Astrocyte (in vitro differentiated cells and primary cell): ENCODE measurements around the gene PCYT2. TPM values are rescaled to one million over a fixed set of nuclear protein-coding genes. Genes with fewer than 3 reads are reported as not detected.
A peak's percentile ranks its signal among the peaks of the same experiment; 100 is the strongest.

Experiments
- DNase-seq: peaks from one replicate; pipeline ENCODE4 v3.0.0-alpha.2; 2010; ENCODE audit warnings: low read depth
- FAIRE-seq: peaks from 2 replicates; lab custom pipeline; 2011; peaks lifted over from hg19 to GRCh38; lab: Jason Lieb, UNC
- H2AFZ ChIP-seq: 2 replicates; pipeline ENCODE4 v1.6.0; 2012; ENCODE audit warnings: low read depth, low read length, inconsistent platforms
- H3K27ac ChIP-seq: 2 replicates; pipeline ENCODE4 v1.5.1; 2011; ENCODE audit warnings: low read depth, low read length, inconsistent platforms
- H3K27me3 ChIP-seq: 2 replicates; pipeline ENCODE4 v1.6.0; 2011; ENCODE audit warnings: low read length, inconsistent platforms; ENCODE audit not compliant: insufficient read depth
- H3K36me3 ChIP-seq: 2 replicates; pipeline ENCODE4 v1.5.1; 2011; ENCODE audit warnings: low read length, inconsistent platforms; ENCODE audit not compliant: insufficient read depth
- H3K4me1 ChIP-seq: 2 replicates; pipeline ENCODE4 v1.5.1; 2011; ENCODE audit warnings: low read length, inconsistent platforms; ENCODE audit not compliant: insufficient read depth
- H3K4me2 ChIP-seq: 2 replicates; pipeline ENCODE4 v1.6.0; 2012; ENCODE audit warnings: low read length, inconsistent platforms
- H3K4me3 ChIP-seq: 2 replicates; pipeline ENCODE4 v1.5.1; 2011; ENCODE audit warnings: low read depth, mild to moderate bottlenecking, low read length, inconsistent platforms; ENCODE audit not compliant: insufficient read depth
- H3K79me2 ChIP-seq: 2 replicates; pipeline ENCODE4 v1.6.0; 2012; ENCODE audit warnings: mild to moderate bottlenecking, low read length, inconsistent platforms; ENCODE audit not compliant: insufficient read depth
- H3K9ac ChIP-seq: 2 replicates; pipeline ENCODE4 v1.6.0; 2012; ENCODE audit warnings: mild to moderate bottlenecking, low read length, inconsistent platforms
- H3K9me3 ChIP-seq: 2 replicates; pipeline ENCODE4 v1.5.1; 2012; ENCODE audit warnings: low read depth, mild to moderate bottlenecking, low read length, inconsistent platforms; ENCODE audit not compliant: insufficient read depth
- H4K20me1 ChIP-seq: 2 replicates; pipeline ENCODE4 v1.6.0; 2012; ENCODE audit warnings: low read length, inconsistent platforms; ENCODE audit not compliant: insufficient read depth
- H3K27ac Mint-ChIP-seq: one replicate; pipeline ENCODE4 v1.8.0; 2021; ENCODE audit warnings: mild to moderate bottlenecking, mixed read lengths; ENCODE audit not compliant: unreplicated experiment
- H3K27me3 Mint-ChIP-seq: one replicate; pipeline ENCODE4 v1.8.0; 2021; ENCODE audit warnings: low read depth, mixed read lengths; ENCODE audit not compliant: unreplicated experiment
- H3K36me3 Mint-ChIP-seq: one replicate; pipeline ENCODE4 v1.8.0; 2021; ENCODE audit warnings: low read depth, mixed read lengths; ENCODE audit not compliant: unreplicated experiment
- H3K4me1 Mint-ChIP-seq: one replicate; pipeline ENCODE4 v1.8.0; 2021; ENCODE audit warnings: low read depth, mixed read lengths; ENCODE audit not compliant: unreplicated experiment
- H3K4me3 Mint-ChIP-seq: one replicate; pipeline ENCODE4 v1.8.0; 2021; ENCODE audit warnings: mild to moderate bottlenecking, moderate library complexity, mixed read lengths; ENCODE audit not compliant: unreplicated experiment
- H3K9me3 Mint-ChIP-seq: one replicate; pipeline ENCODE4 v1.8.0; 2021; ENCODE audit warnings: mild to moderate bottlenecking, mixed read lengths; ENCODE audit not compliant: unreplicated experiment
- EZH2 ChIP-seq: IDR thresholded peaks from 2 replicates; pipeline ENCODE4 v1.6.1; 2012; ENCODE audit warnings: mild to moderate bottlenecking, low read length, inconsistent platforms; ENCODE audit not compliant: insufficient read depth
- total RNA-seq: library from RNA; stranded (reverse); gene quantifications from 2 replicates; pipeline ENCODE4 v1.2.1, GENCODE V29; 2021
- TF ChIP-seq, protein P1 (sequence below): IDR thresholded peaks from 2 replicates; pipeline ENCODE4 v1.5.1; 2011; ENCODE audit warnings: low read depth, mild to moderate bottlenecking, inconsistent platforms, low read length, moderate library complexity; ENCODE audit not compliant: insufficient read depth

The PCYT2 gene
- total RNA-seq, 1 donor from 2014 or later = 31.6 TPM

DNA sequence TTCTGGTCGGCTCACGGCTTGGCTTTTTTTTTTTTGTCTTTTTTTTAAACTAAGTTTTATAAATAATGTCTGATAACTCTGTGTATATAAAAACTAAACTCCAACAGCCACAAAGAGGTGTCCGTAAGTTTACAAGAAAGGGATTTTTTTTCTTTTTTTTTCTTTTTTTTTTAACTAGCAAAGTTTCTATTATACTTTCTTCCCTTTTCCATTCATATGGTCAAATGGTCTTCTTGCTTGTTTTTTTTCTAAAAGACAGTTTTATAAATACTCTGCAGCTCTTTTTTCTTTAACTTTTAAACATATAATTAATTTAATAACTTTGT lies 10.3 kb upstream of the PCYT2 start:
- Mint-ChIP-seq H3K4me1 (peaks cover 27% of the 10 kb centered on the region), H3K27ac (peak overlapping the region; percentile 23), H3K4me3 (peak overlapping the region; percentile 14), H3K36me3 (peaks cover 10% of the 10 kb centered on the region), H3K27me3 (no peaks in the 10 kb centered on the region), H3K9me3 (no peaks in the 10 kb centered on the region)
- no peak overlapping the region for H3K9ac ChIP-seq
- H3K27ac ChIP-seq = no peak overlapping the region
- no peak overlapping the region for H3K4me2 ChIP-seq
- H3K9me3 ChIP-seq = no peaks in the 10 kb centered on the region
- no peak for TF ChIP-seq EZH2
- TF ChIP-seq, protein P1, sequence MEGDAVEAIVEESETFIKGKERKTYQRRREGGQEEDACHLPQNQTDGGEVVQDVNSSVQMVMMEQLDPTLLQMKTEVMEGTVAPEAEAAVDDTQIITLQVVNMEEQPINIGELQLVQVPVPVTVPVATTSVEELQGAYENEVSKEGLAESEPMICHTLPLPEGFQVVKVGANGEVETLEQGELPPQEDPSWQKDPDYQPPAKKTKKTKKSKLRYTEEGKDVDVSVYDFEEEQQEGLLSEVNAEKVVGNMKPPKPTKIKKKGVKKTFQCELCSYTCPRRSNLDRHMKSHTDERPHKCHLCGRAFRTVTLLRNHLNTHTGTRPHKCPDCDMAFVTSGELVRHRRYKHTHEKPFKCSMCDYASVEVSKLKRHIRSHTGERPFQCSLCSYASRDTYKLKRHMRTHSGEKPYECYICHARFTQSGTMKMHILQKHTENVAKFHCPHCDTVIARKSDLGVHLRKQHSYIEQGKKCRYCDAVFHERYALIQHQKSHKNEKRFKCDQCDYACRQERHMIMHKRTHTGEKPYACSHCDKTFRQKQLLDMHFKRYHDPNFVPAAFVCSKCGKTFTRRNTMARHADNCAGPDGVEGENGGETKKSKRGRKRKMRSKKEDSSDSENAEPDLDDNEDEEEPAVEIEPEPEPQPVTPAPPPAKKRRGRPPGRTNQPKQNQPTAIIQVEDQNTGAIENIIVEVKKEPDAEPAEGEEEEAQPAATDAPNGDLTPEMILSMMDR = no peak
- H3K79me2 ChIP-seq = peaks cover 95% of the 10 kb centered on the region
- no peak overlapping the region for H2AFZ ChIP-seq
- no peak overlapping the region for H3K4me3 ChIP-seq
- peaks cover 31% of the 10 kb centered on the region for H3K4me1 ChIP-seq
- H3K36me3 ChIP-seq = peaks cover 5% of the 10 kb centered on the region
- DNase-seq (no peak), FAIRE-seq (no peak)
- no peaks in the 10 kb centered on the region for H3K27me3 ChIP-seq
- peaks cover 83% of the 10 kb centered on the region for H4K20me1 ChIP-seq

DNA sequence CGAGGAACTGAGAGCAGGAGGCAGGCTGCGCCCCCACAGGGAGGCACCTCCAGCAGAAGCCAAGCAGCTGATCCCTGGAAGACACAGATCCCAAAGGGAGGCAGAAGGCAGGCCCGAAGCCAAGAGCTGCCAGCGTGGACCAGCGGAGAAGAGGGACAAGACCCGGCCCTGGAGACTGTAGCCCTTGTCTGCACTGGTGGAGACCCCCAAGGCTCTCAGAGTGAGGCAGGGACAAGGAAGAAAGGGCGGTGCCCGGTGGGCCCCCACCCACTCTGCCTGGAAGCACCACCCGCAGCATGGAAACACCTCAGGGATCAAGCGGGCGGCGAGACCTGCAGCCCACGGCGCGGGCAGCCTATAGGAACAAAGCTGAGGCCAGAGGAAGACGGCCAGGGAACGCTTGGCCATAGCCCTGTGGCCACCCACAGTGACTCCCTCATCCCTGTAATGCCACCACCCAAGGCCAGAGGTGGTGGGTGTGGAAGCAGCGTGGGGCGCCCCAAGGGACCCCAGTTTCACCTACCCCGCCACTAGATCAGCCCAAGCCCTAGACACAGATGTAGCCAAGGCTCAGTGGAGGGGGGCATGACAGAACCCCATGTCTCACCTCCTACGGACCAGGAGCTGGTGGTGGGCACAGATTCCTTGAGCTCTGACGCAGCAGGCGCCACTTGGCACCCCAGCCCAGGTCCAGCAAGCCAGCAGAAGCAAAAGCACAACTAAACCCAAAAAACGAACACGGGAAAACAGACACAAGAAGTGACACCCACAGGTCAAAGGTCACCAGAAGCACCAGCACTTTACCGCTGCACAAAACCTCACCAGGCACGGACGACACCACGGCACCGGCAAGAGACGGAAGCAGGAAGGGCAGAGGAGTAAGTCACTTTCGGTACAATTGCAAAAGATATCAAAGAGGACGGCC lies 9.7 kb upstream of the PCYT2 start:
- Histone ChIP-seq H4K20me1 (peaks cover 81% of the 10 kb centered on the region), H3K4me2 (no peak overlapping the region), H3K9ac (no peak overlapping the region), H3K9me3 (no peaks in the 10 kb centered on the region), H3K27ac (no peak overlapping the region), H3K27me3 (no peaks in the 10 kb centered on the region), H2AFZ (no peak overlapping the region), H3K4me1 (peaks cover 26% of the 10 kb centered on the region), H3K4me3 (no peak overlapping the region), H3K79me2 (peaks cover 93% of the 10 kb centered on the region), H3K36me3 (peaks cover 5% of the 10 kb centered on the region)
- Mint-ChIP-seq H3K36me3 (peaks cover 10% of the 10 kb centered on the region), H3K27me3 (no peaks in the 10 kb centered on the region), H3K4me1 (peaks cover 21% of the 10 kb centered on the region), H3K27ac (peak overlapping the region; percentile 23), H3K9me3 (no peaks in the 10 kb centered on the region), H3K4me3 (no peak overlapping the region)
- TF ChIP-seq, protein P1 = no peak
- no peak for TF ChIP-seq EZH2
- FAIRE-seq = no peak
- no peak for DNase-seq
